ENCODE measurements around the gene KRT222. TPM values are rescaled to one million over a fixed set of nuclear protein-coding genes. Genes with fewer than 3 reads are reported as not detected.
A peak's percentile ranks its signal among the peaks of the same experiment; 100 is the strongest.

The KRT222 gene
- total RNA-seq, 2 experiments from 2014 or later = not detected

DNA sequence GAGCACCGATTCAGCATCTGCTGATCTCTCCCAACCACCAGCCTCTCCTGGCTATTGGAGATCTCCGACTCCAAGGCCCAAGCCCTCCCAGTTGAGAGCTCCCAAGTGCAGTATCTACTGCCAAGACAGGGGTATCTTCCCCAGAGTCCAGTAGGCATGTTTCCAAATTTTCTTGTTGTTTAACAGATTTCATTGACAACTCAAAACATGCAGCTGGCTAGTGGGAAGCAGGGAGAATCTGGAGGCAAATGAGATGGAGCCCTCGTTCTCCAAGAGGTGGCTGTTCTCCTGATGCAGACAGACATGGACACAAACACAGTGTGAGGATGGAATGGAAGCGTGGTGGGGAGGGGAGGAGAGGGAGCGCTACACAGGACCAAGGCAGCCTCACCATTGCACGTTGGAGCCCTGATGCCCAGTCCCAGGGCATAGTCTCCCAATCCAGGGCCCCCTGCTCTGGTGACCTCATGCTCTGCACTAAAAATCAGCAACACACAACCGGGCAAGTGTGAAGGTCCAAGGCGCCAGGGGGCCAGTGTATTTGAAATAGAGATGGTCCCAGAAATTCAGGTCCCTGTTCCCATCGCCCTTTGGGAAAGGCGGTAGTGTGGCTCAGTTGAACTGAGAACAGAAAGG is 49.0 kb downstream of the KRT222 start:
- no peaks in the 10 kb centered on the region for H3K9me3 ChIP-seq (ENCODE audit: low read length)
- no peaks in the 10 kb centered on the region for H3K79me2 ChIP-seq (ENCODE audit: insufficient read depth, low read depth, low read length)
- ChIA-PET POLR2A (interaction anchor here (1.3 to 1.4 kb wide), 3 partner anchors 8 to 30 kb away, joined by 4 to 10 read pairs (median 7); no protein-coding TSS in a partner anchor), CTCF (ENCODE audit: unreplicated experiment) (interaction anchor here (0.5 to 1.4 kb wide), 6 partner anchors 11 to 1600 kb away, joined by 3 to 10 read pairs (median 4); no protein-coding TSS in a partner anchor)
- no peak overlapping the region for H3K4me3 ChIP-seq (ENCODE audit: low read depth, low read length, poor library complexity, severe bottlenecking)
- no peaks in the 10 kb centered on the region for H3K36me3 ChIP-seq (ENCODE audit: insufficient read depth, low read length)
- no peak for TF ChIP-seq EZH2phosphoT487 (IDR thresholded peaks at IDR 0.05; ENCODE audit: borderline replicate concordance, low read depth, low read length)
- TF ChIP-seq, protein P1, sequence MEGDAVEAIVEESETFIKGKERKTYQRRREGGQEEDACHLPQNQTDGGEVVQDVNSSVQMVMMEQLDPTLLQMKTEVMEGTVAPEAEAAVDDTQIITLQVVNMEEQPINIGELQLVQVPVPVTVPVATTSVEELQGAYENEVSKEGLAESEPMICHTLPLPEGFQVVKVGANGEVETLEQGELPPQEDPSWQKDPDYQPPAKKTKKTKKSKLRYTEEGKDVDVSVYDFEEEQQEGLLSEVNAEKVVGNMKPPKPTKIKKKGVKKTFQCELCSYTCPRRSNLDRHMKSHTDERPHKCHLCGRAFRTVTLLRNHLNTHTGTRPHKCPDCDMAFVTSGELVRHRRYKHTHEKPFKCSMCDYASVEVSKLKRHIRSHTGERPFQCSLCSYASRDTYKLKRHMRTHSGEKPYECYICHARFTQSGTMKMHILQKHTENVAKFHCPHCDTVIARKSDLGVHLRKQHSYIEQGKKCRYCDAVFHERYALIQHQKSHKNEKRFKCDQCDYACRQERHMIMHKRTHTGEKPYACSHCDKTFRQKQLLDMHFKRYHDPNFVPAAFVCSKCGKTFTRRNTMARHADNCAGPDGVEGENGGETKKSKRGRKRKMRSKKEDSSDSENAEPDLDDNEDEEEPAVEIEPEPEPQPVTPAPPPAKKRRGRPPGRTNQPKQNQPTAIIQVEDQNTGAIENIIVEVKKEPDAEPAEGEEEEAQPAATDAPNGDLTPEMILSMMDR (conservative IDR thresholded peaks at IDR 0.05; ENCODE audit: low read length) = peak; percentile 36; the same call in 1 of the 2 replicates
- H3K9me2 ChIP-seq (ENCODE audit: insufficient read depth, low read length) = no peaks in the 10 kb centered on the region
- H4K20me1 ChIP-seq (ENCODE audit: insufficient read depth, low read length) = no peaks in the 10 kb centered on the region
- peak overlapping the region; percentile 52 for H3K27ac ChIP-seq (ENCODE audit: low read depth, low read length, poor library complexity, severe bottlenecking)
- peaks cover 27% of the 10 kb centered on the region for H3K4me1 ChIP-seq (ENCODE audit: insufficient read depth, low read length, poor library complexity, severe bottlenecking)
- no peak for DNase-seq (ENCODE audit: low spot score)
- peak overlapping the region; percentile 58; the same call in 1 of the 2 replicates for H2AFZ ChIP-seq (ENCODE audit: low read length)
- peak overlapping the region; percentile 53 for H3K4me2 ChIP-seq (ENCODE audit: low read length)
- BruUV-seq (replicated peaks) = no TSS peak
- intact Hi-C loops (cut with micrococcal nuclease; ENCODE audit: unreplicated experiment) = loop anchor here (2.0 kb wide), 1 partner anchor 17 kb away; no protein-coding TSS in a partner anchor

GRCh38 chr17:40615068-40615840 is 49.7 kb downstream of the KRT222 start:
- intact Hi-C loops (cut with micrococcal nuclease; ENCODE audit: unreplicated experiment) = loop anchor here (2.0 kb wide), 1 partner anchor 16 kb away; no protein-coding TSS in a partner anchor
- no peaks in the 10 kb centered on the region for H3K36me3 ChIP-seq (ENCODE audit: insufficient read depth, low read length)
- no TSS peak for BruUV-seq (replicated peaks)
- peak; percentile 73 for DNase-seq (ENCODE audit: low spot score)
- peak overlapping the region; percentile 58 for H2AFZ ChIP-seq (ENCODE audit: low read length)
- H3K4me3 ChIP-seq (ENCODE audit: low read depth, low read length, poor library complexity, severe bottlenecking) = no peak overlapping the region
- peak overlapping the region; percentile 52 for H3K27ac ChIP-seq (ENCODE audit: low read depth, low read length, poor library complexity, severe bottlenecking)
- H3K79me2 ChIP-seq (ENCODE audit: insufficient read depth, low read depth, low read length) = no peaks in the 10 kb centered on the region
- no peaks in the 10 kb centered on the region for H3K9me3 ChIP-seq (ENCODE audit: low read length)
- H3K4me1 ChIP-seq (ENCODE audit: insufficient read depth, low read length, poor library complexity, severe bottlenecking) = peaks cover 23% of the 10 kb centered on the region
- ChIA-PET POLR2A (interaction anchor here (0.6 to 1.4 kb wide), 4 partner anchors 9 to 1415 kb away, joined by 3 to 10 read pairs (median 6); partner anchors contain the start of gene RPL19), CTCF (ENCODE audit: unreplicated experiment) (interaction anchor here (0.5 to 1.4 kb wide), 7 partner anchors 12 to 1599 kb away, joined by 3 to 10 read pairs (median 3); no protein-coding TSS in a partner anchor)
- TF ChIP-seq EZH2phosphoT487 (IDR thresholded peaks at IDR 0.05; ENCODE audit: borderline replicate concordance, low read depth, low read length) = no peak
- TF ChIP-seq, protein P1 (conservative IDR thresholded peaks at IDR 0.05; ENCODE audit: low read length) = peak; percentile 84
- H3K4me2 ChIP-seq (ENCODE audit: low read length) = peak overlapping the region; percentile 53
- H4K20me1 ChIP-seq (ENCODE audit: insufficient read depth, low read length) = no peaks in the 10 kb centered on the region
- no peaks in the 10 kb centered on the region for H3K9me2 ChIP-seq (ENCODE audit: insufficient read depth, low read length)
